AG08395 (cell line): ENCODE measurements around the gene PIN4.
A peak's percentile ranks its signal among the peaks of the same experiment; 100 is the strongest.
"Not testable (repeated sequence)": the region's sequence is repeated elsewhere in the genome, so short reads cannot be mapped to it uniquely, and the experiment has no call there.

Source experiments
- DNase-seq: peaks from one replicate; pipeline ENCODE4 v3.0.0; 2012; ENCODE audit warnings: mixed read lengths, low spot score

PIN4 gene

DNA sequence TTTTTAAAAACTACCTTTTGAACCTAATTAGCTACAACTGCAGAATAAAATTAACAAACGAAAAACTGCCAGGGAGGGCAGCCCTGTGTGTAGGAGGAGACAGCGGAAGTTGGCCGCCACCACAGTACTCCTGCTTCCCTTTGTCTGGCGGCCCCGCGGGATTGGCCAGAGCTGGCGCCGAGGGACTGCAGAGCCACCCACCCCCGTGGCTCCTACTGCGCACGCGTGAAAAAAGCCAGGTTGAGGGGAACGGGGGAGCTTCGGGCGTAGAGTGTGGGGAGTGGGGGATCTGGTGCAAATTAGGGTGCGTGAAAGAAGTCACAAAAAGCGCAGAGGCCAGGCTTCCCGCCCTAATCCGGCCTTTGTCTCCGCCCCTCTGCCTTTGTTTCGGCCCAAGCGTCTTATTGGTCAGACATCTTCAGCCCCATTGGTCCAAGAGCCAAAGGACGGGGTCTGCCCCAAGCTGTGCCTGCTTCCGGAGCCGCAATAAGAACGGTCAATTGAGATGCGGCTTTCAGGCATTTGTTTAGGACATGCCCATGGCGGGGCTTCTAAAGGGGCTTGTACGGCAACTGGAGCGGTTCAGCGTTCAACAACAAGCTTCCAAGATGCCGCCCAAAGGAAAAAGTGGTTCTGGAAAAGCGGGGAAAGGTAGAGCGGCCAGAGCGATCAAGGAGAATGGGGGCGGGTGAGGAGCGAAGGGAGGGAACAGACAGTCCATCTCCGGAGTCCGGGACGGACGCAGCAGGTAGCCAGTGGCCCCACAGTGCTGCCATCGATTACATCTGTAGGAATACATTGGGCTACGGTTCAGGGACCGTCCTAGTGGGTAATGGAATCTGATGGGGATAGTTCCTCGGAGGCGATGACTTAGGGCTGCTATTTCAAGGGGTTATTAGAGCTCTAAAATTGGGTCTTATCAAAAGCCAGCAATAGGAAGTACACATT, at the start of gene PIN4:
Gene PIN4, plus strand, starts transcription at position 580 of the 948 bp plus-strand sequence. Its CDS starts 29 bp downstream, at position 609.
- DNase-seq = peak; percentile 86

DNA sequence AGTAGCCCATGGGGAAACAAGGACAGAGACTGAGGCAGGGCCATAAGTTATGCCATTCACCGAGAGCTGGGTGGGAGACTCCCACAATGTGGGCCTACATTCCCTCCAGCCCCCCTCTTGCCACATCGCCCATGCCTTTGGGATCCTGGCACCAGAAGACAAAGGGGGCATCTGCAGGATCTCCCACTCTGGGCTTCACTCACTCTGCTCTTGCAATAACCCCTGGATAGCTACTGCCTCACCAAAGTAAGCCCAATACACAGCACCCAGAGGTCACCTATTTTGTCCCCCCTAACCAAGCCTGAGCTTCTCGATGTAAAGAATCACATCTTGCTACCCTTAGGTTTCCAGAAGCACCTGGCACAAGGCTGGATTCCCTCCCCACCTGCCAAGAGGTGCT, 49.1 kb upstream of the PIN4 start:
- DNase-seq = no peak

DNA sequence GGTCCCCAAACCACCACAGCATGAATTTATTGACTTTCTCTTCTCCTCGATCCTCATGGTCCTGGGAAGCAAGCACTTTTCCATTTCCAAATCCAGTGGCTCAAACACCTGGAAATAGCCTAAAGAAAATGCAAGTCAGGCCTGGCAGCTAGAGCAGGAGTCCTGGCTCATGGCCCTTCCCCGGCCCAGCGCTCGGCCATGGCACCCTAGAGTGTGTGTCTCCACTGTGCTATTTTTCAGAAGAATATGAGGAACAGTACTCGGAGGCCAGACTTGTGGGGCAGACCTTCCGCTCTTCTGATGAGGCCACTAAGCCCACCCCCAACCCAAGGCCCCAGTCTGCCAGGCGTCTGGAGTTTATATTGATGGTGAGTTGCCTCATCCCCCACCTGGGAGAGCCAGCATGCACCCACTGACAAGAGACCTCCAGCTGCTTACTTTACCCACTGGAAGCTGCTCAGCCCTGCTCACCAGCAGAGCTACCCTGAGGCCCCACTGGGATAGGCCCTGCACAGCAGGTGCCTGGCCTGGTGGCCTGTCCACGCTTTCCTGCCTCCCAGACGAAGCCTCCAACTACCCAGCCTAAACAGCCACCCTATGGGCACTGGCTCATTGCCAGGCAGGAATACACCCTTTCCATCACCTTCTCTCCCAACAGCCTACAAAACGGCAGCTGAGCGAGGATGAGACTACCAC, 47.6 kb upstream of the PIN4 start:
- DNase-seq = no peak

DNA sequence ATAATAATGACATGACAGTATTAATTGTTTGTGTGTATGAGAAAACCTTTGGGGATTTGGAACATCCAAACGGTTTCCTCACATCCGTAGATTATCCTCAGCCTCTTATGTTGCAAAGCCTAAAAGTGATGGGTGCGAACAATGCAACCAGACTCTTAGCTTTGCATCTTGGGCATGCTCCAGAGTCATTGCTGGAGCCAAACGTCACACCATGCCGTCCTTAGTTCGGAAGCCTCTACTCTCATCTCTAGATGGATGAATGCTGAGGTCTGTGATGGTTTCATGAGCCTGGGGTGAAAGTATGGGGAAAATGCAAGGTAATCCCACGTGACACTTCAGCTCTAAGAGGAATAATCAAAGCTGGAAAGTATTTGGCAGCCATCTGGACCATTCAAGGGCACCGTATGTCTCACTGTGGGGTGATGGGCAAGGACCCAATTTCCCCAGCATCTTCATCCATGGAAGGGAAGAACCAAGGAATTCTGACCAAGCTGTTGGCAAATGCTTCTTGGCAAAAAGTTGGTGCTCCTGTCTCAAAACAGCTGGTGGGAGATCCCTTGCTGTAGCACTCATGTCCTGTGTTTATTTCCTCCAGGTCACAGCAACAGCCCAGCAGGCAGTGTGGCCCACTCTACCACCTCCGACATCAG, 43.6 kb upstream of the PIN4 start:
- no peak for DNase-seq

DNA sequence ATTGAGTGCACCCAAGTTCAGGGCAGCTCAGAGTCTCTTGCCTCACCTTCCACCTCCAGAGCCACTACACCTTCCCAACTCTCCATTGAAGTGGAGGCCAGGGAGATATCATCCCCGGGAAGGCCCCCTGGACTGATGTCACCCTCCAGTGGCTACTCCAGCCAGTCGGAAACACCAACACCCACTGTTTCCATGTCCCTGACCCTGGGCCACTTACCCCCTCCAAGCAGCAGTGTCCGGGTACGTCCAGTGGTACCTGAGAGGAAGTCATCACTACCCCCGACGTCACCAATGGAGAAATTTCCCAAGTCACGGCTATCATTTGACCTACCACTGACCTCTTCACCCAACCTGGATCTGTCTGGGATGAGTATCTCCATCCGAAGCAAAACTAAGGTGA, 42.0 kb upstream of the PIN4 start:
- no peak for DNase-seq

DNA sequence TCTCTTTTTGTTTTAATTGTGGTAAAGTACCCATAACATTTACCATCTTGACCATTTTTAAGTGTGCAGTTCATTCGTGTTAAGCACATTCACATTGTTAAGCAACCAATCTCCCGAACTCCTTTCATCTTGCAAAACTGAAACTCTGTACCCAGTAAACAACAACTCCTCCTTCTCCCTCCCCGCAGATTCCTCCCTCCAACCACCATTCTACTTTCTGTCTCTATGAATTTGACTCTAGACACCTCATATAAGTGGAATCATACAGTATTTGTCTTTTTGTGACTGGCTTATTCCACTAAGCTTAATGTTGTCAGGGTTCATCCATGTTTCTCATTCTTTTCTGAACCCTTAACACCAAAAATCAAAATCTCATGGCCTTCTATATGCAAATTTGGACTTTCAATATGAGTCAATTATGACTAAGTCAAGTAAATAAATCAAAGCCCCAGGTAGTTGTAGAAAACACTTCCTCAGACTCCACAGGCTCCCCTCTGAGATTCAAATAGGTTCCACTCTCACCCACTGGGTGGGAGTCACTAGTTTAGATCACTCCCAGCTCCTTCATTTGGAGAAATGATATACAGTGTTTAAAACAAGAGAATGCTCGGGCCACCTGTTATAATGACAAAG, 40.1 kb upstream of the PIN4 start:
- DNase-seq = no peak

DNA sequence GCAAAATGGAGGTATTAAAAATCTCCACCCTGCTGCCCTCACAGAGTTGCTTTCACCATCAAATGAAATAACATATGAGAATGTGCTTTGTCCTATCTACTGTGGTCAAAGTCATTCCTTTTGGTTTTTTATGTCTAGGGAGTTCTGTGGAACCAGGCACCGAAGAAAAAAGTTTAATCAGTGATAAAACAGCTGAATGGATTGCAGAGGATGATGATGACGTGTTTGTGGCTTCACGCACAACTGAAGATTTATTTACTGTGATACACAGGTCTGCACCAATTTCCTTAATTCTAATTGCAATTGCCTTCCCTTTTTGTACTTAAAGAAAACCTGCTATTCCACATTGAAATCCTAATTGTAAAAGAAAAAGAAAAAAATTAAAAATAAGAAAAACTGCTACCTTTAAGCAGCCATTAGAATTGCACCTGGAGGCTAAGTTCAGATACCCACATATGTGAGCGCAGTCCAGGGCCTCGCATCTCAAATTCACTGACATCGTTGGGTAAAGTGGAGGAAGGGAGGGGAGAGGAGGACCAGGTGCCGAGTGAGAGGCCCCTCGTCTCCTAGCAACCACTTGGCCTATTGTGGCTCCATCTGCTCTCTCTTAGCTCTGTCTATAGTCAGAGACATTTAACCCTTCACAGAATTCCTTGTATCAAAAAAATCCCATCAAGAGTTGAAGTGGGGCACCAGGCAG, 39.3 kb upstream of the PIN4 start:
- DNase-seq = no peak

DNA sequence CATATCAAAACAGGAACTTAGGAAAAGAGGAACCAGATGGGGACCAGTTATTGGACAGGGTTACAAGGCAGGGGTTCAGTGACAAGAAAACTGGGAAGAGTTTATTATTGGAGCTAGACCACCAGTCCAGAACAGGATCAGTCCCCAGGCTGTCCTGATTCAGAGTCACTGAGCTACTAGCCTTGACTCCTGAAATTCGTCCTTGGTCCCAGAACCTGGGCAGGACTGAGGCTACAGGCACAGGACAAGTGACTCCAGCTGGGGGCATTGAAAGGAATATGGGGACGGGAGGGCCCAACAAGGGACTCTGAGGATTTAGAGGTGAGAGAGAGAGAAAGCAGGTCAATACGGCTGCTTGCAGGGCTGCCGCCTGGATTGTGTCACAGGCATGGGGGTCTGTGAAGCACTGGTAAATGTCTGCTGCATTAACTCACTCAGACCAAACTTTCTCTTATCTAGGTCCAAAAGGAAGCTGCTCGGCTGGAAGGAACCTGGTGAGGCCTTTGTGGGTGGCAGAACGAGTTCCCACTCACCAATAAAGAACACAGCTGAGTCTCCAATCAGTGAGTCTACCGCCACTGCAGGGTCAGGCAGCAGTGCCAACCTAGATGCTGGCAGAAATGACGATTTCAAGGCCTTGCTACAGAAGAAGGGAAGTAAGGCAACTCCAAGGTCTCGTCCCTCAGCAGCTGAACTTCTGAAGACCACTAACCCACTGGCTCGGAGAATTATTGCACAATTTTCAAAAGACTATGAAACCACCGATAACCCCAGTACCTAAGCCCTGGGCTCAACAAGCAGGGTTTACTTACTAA, 38.6 kb upstream of the PIN4 start:
- DNase-seq = no peak

DNA sequence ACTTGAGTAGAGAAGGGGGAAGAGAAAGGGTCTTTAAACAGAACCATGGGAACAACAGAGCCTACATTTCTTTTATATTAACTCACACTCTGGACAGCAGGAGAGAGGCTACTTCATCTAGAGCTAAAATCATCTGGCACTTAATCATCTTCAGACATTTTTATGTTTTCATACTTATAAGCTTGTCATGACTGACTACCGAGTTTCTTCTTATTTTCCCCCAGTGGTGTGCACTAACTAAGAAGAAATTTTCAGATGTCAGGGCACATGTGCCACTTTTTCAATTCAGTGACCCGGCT, 38.0 kb upstream of the PIN4 start:
- no peak for DNase-seq

DNA sequence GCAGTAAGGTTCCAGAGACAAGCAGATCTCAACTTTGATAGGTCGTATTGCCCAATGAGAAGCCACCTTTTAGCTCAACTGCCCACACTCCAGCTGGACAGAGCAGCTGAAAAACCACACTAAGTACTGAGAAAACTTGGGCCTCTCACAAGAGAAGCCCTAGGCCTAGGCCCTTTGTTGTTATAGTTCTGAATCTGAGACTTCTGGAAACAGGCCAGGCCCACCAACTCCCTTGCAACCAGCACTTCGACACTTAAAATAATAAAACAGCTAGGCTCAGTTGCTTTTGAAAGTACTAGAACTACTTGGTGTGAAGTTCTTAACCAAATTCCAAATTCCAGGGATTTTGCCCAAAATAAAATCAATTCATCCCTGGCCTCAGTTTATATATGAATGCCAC, 36.4 kb upstream of the PIN4 start:
- DNase-seq = no peak

DNA sequence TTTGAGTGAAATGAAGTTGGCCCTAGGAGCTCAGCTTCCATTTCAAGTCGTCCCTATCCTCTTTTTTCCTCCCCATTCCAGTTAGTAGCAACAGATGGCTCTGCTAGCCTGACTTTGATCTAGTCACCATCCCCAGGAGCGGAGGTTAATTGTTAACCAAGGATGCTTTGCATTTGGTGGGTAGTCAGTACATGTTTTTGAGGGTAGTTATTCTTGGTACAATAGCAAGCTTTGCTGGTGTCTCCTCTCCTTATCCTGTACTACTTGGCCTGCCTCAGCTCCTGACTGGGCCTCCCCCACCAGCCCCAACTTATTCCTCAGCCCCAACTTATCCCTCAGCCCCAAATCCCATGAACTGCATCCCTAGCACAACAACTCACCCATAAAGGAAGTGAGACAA, 35.0 kb upstream of the PIN4 start:
- no peak for DNase-seq

DNA sequence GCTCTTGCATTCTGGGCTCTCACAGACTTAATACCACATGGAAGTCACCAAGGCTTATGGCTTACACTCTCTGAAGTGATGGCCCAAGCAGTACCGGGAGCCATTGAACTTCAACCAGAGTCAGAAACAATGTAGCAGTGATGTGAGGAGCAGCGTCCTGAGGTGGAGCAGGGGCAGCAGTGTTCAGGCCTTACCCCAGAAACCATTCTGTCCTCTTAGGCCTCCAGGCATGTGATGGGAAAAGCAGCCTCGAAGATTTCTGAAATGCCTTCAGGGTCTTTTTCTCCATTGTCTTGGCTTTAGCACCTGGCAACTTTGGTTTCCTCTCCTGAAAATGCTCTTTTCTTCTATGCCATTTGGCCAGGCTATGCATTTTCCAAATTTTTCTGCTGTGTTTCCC, 22.8 kb upstream of the PIN4 start:
- DNase-seq = no peak

DNA sequence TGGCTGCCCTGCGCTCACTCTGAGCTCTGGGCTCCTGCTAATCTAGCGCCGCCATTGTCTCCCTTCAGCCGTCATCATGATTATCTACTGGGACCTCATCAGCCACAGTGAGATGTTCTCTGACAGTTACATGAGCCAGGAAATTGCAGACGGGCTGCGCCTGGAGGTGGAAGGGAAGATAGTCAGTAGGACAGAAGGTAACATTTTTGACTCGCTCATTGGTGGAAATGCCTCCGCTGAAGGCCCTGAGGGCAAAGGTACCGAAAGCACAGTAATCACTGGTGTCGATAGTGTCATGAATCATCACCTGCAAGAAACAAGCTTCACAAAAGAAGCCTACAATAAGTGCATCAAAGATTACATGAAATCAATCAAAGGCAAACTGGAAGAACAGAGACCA, 21.8 kb upstream of the PIN4 start:
- no peak for DNase-seq

DNA sequence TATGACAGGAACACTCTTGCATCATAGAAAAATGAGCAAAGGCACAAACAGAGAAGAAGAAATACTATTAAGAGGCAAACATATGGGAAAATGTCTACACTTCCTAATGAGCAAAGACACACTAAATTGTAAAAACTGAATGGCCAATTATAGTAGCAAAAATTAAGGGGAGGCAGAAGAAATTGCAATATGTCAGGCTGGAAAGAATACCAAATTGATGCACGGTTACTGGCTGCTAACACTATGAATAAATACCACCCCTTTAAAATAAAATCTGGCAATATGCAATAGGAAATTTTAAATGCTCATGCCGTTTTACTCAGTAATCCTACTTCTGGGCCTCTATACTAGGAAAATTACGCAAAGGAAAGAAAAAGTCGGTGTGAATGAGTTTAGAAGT, 16.0 kb upstream of the PIN4 start:
- DNase-seq = no peak

DNA sequence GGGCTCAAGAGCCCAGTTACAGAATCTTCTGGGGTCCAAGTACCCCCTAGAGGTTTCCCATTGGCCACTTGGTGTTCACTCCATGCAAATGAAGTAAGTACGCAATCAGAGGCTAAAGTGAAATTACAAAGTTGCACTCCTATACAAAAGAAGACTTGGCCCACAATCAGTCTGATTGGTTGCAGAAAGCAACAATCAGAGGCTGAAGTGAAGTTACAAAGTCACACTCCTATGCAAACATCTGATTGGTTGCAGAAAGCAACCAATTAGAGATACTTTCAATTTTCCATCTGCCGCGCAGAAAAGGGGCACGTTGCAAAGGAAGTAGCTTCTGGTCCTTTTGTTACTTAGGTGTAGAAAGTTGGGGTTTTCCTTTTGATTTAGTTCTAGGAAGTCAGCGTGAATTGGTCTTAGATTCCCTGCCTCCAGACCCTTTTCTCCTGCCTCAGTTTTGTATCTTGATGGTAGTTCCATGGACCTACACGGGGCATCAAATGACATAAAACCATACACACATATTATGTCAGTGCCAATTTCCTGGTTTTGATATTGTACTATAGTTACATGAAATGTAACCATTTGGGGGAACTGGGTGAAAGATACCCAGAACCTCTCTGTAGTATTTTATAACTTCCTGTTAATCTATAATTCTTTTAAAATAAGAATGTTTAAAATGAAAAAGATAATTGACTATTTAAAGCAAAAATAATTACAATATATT, 12.4 kb upstream of the PIN4 start:
- no peak for DNase-seq

DNA sequence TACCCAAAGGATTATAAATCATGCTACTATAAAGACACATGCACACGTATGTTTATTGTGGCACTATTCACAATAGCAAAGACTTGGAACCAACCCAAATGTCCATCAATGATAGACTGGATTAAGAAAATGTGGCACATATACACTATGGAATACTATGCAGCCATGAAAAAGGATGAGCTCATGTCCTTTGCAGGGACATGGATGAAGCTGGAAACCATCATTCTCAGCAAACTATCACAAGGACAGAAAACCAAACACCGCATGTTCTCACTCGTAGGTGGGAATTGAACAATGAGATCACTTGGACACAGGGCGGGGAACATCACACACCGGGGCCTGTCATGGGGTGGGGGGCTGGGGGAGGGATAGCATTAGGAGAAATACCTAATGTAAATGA, 5.3 kb upstream of the PIN4 start:
- DNase-seq = not testable (repeated sequence)

DNA sequence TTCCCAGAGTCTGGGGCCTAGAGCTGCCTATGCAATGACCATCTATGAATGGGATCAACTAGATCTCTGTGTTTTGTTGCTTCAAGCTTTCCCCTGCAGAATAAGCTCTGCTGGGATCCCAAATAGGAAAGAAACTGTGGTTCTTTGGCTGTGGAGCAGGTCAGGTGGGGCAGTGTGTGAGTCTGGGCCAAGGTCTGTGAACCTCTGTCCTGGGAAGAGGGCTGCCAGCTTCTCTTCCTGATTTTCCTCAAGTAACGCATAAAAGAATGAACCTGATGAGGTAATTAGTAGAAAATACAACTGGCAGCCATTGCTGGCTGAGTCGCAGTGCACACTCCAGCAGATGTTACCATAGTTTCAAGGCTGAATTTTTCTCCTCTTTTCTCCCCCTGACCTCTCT, 4.6 kb upstream of the PIN4 start:
- DNase-seq = no peak

DNA sequence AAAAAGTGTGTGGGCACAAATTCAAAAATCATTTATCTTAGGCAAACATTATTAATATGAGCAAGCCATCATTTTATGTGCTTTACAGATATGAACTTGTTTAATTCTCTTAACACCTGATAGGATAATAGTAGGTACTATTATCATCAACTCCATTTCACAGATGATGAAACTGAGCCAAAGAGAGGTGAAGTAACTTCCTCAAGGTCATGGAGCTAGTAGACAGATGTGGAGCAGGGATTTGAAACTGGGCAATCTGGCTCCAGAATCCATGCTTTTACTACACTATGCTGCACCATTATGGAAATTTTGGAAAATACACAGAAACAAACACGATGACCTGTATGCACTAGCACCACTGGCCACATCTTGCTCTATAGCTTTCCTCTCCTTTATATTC, 1.0 kb upstream of the PIN4 start:
- DNase-seq = no peak

DNA sequence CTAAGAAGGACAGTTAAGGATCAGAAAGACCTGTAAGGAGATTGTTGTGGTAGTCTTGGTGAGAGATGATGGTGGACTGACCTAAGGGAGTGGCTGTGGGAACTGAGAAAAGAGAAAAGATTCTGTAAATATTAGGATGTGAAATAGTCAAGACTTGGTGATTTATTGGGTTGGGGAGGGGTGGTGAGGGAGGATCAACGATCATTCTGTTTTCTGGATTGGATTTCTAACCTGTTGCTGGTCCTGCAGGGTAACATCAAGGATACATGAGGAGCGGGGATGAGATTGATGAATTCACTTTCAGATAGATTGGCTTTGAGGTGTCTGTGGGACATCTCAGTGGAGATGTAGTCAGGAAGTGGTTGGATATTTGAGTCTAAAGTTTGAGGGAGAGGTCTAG, 1.4 kb downstream of the PIN4 start:
- no peak for DNase-seq

DNA sequence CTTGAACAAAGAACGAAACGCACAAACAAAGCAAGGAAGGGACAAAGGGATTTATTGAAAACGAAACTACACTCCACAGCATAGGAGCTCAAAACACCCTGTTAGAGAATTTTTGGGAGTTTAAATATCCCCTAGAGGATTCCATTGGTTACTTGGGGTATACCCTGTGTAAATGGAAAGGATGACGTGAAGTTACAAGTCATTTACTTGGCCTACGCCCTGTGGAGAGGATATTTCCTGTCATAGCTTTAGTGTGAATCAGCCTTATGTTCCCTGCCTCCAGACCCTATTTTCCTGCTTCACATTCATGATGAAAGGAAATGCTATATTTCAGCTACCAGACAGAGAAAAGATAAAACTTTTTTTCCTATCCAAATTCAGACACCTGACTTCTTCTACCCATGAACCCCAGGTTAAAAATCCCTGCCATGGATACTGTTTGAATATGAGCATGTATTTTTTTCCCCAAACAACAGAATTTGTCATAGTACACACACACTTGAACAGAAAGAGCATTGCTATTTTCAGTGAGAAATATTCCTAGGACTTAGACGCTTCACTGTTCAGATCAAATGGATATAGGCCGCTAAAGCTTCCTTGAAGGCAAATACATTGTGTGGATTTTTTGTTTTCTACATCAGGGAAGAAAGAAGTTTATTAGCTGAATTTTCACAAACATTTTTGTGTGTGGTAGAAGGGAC, 20.4 kb downstream of the PIN4 start:
- peak; percentile 50 for DNase-seq
